ENCODE measurements around the gene GRAP.
"Not testable (repeated sequence)": the region's sequence is repeated elsewhere in the genome, so short reads cannot be mapped to it uniquely, and the experiment has no call there.

DNA sequence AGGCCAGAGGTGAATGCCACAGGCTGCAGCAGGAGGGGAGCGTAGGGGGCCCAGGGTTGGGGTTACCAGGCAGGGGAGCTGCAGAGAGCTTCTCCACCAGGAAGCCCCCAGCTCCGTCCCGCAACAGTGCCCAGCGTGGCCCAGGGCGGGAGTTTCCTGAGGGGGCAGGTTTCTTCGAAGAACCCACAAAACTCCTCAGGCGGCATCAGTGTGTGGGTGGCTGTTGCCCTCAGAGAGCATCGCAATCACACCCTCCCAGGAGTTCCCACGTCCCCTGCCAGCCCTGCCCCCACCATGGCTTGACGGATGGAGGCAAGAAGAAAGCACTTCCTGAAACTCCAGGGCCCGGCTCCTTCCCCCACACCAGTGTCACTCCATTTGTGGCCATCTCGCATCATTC is 8.0 kb downstream of the GRAP start:
- TF ChIP-seq, protein P1, sequence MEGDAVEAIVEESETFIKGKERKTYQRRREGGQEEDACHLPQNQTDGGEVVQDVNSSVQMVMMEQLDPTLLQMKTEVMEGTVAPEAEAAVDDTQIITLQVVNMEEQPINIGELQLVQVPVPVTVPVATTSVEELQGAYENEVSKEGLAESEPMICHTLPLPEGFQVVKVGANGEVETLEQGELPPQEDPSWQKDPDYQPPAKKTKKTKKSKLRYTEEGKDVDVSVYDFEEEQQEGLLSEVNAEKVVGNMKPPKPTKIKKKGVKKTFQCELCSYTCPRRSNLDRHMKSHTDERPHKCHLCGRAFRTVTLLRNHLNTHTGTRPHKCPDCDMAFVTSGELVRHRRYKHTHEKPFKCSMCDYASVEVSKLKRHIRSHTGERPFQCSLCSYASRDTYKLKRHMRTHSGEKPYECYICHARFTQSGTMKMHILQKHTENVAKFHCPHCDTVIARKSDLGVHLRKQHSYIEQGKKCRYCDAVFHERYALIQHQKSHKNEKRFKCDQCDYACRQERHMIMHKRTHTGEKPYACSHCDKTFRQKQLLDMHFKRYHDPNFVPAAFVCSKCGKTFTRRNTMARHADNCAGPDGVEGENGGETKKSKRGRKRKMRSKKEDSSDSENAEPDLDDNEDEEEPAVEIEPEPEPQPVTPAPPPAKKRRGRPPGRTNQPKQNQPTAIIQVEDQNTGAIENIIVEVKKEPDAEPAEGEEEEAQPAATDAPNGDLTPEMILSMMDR (conservative IDR thresholded peaks at IDR 0.05; ENCODE audit: low read depth, low read length), result not testable (repeated sequence)
- TF ChIP-seq EZH2 (IDR thresholded peaks at IDR 0.05; ENCODE audit: borderline replicate concordance, low read depth, low read length, poor library complexity, severe bottlenecking), result not testable (repeated sequence)
